Endometrium (tissue), 2 donors: ENCODE data around the gene MYO10.
"Not testable (repeated sequence)": the region's sequence is repeated elsewhere in the genome, so short reads cannot be mapped to it uniquely, and the experiment has no call there.

ENCODE experiments used
- FAIRE-seq: peaks from 2 replicates; lab custom pipeline; 2012; peaks lifted over from hg19 to GRCh38; lab: Jason Lieb, UNC
- donor health status: control.
- donor health status: control.

Gene MYO10

GRCh38 chr5:16862777-16863176 is 73.3 kb downstream of the MYO10 start:
- FAIRE-seq = no peak

GRCh38 chr5:16859346-16859745 is 76.7 kb downstream of the MYO10 start:
- FAIRE-seq = no peak

GRCh38 chr5:16858151-16858550 is 77.9 kb downstream of the MYO10 start:
- no peak for FAIRE-seq

DNA sequence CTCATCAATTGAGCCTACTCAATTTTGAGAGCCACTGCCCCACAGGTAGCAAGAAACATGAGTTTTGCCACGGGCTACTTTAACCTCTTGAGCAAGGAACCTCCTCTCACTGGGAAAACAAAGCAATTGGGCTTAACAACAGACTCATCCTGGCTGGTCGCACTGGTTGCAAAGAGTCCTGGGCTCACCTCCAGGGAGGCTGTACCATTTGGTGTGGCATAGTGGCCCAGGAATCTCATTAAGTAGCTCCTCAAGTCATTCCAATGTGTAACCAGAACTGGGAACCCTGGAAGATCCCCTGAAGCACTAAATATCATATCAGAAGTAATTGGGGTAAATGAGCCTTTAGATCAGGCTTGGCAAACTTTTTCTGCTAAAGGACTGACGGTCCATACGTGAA is 78.5 kb downstream of the MYO10 start:
- no peak for FAIRE-seq

DNA sequence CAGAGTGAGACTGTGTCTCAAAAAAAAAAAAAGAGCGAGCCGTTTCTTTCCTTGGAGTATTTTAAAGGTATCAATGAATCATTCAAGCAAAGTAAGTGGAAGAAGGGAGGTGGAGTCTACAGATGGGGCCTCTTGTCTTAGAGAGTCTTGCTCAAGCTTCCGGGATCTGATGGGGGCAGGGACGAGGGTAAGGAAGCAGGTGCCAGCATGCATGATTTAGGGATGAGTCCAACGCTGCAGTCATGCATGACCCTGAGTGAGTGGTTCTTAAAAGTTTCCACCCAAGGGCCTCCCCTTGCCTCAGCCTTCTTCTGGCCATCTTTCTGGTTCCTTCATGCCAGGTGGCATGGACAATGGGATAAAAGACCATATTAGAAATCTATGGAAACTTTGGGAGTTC is 79.6 kb downstream of the MYO10 start:
- no peak for FAIRE-seq

DNA sequence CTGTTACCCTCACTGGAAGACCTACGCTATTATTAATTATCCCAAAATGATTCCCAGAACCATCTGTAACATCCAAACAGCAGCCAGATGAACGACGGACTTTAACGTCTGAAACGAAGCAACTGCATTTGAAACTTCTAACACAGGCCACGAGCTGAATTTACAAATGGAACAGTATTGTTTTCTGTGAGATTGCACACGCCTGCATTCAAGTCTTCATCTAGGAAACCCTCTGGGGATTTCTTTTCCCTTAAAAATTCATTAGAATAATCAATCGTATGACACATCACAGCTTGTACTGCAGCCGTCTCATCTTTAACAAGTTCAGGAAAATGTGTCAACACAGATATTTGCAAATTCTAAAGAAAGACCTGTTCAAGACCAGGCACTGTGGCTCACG is 80.2 kb downstream of the MYO10 start:
- FAIRE-seq = no peak

DNA sequence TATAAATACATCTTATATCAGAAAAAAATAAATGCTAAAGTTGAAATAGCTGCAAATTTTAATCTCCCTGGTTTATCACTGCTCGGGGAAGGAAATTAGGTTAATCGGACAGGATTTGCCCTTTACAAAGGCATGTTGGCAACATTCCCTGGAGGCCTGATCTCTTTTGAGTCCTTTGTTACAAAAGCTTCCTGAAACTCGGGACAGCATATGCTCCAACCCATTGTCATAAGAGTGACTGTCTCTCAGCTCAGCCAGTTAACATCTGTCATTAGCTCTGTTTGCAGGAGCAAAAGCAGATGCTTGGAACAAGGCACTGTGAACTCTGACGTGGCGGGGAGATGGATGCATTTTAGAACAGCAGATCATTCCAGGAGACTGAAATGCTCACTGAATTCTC is 80.6 kb downstream of the MYO10 start:
- no peak for FAIRE-seq

GRCh38 chr5:16854351-16854750 is 81.7 kb downstream of the MYO10 start:
- FAIRE-seq = no peak

GRCh38 chr5:16853518-16853917 is 82.6 kb downstream of the MYO10 start:
- no peak for FAIRE-seq

DNA sequence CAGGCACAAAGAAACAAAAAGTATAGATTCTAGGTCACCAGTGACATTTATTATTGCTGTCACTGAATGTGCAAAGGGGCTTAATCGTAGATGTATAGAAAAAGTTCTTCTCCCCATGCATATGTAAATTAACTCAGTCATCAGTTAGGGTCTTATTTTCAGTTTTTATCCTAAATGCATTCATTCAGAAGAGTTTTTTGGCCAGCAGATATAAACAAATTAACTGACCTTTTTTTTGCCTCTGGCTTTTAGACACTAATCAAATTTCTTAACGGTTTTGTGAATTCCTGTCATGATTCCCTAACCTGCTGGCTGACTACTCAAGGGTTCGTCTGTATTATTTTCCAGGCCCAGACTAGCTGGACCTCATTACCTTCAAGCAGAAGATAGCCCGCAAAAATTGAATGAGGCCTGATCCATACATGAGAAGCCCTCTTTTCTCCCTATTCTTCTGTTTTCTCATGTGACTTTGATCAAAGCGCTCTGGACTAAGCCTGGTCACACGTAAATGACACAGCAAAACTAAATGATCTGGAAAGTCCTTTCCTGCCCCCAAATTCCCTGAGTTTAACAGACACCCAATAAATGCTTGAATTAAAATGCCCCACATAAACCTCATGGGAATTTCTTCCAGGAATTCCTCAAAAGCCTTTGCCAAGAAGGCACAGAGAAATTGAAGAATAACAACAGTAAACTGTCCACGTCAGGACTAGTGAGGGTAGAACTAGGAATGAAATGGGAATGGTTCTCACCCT is 83.7 kb downstream of the MYO10 start:
- FAIRE-seq = no peak

- no peak for FAIRE-seq
These were observed 86.3 kb downstream of the MYO10 start for GRCh38 chr5:16849775-16850174.

GRCh38 chr5:16849181-16849580 is 86.9 kb downstream of the MYO10 start:
- FAIRE-seq = no peak

DNA sequence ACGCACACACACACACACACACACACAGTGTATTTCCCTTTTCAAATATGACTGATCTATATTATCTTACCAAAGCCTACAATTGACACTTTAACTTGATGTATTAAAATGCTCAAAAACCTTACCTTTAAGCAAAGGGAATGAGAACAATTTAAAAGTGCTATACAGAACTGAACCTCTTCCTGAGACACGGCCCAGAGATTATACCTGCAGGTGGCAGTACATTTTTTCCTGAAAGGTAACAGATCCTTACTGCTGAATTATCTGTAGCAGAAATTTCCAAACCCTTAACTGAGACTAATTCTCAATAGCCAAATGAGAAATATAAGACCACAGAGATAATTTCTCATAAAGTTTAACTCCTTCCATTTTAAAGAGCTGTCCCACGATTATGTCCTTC is 91.1 kb downstream of the MYO10 start:
- no peak for FAIRE-seq

GRCh38 chr5:16842896-16843295 is 93.2 kb downstream of the MYO10 start:
- no peak for FAIRE-seq

DNA sequence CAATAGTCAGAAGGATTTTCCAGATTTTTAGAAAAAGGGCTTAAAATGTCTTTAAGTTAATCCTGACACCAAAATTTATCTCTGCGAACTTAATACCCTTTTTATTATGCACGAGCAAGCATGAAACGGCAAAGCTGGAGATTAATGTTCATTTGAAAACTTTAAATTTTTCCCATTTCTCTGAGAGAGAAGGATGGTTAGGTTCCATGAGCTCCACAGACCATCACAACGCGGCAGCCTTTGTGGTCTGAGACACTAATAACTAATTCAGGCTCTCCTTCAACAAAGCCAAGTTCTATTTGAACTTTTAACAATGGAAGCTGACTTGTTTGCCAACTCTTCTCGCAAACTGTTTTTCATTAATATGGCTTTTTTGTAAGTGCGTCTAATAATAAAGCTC is 94.7 kb downstream of the MYO10 start:
- no peak for FAIRE-seq

DNA sequence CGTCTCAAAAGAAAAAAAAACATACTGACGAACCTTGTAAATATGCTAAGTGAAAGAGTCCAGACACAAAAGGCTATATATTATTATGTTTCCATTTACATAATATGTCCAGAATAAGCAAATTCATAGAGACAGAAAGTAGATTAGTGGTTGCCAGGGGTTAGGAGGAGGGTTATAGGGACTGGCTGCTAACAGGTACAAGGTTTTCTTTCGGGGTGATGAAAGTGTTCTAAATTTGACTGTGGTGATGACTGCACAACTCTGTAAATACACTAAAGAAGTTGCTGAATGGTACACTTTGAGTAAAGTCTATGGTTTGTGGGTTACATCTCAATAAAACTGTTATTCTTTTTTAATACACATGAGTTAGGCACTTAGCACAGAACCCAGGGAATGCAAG is 98.8 kb downstream of the MYO10 start:
- FAIRE-seq = no peak

- no peak for FAIRE-seq
These were observed 102.1 kb downstream of the MYO10 start for GRCh38 chr5:16834029-16834428.

DNA sequence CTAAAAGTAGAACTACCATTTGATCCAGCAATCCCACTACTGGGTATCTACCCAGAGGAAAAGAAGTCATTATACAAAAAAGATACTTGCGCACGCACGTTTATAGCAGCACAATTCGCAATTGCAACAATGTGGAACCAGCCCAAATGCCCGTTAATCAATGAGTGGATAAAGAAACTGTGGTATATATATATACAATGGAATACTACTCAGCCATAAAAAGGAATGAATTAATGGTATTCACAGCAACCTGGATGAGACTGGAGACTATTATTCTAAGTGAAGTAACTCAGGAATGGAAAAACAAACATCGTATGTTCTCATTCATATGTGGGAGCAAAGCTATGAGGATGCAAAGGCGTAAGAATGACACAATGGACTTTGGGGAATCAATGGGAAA is 104.8 kb downstream of the MYO10 start:
- not testable (repeated sequence) for FAIRE-seq

- FAIRE-seq = no peak
These were observed 108.3 kb downstream of the MYO10 start for GRCh38 chr5:16827755-16828154.

DNA sequence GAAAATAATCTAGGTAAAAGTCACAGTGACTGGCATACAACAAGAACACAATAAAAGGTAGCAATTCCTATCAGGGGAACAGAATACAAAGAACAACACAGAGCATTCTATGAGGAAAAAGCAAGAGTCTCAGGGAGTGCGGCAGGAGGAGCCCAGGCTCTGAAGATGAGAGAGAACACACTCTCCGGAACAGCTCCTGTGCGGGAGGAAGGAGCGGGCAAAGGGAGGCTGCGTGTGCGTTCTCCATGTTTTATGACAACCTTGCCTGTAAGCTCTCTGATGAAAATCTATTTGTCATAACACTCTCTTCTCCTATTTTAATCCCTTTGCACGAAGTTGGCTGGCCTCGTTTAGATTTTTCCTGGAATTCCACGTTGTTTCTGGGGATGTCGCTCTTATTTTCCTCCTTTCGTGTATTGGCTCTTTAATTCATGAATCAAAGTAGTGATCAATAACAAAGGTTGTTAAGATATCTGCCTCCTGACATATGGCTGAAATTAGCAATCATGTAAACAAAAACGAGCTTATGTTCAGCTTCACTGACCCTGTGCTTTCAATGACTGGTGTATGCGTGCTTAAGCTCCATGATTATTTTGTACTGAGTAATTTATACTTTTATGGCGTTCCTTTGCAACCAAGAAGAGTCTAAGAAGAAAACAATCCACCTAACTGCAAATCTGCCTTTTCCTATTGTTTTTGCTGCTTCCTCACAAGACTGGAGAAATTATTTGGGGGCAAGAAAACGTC is 109.5 kb downstream of the MYO10 start:
- no peak for FAIRE-seq

GRCh38 chr5:16819522-16820167 is 116.4 kb downstream of the MYO10 start:
- no peak for FAIRE-seq

DNA sequence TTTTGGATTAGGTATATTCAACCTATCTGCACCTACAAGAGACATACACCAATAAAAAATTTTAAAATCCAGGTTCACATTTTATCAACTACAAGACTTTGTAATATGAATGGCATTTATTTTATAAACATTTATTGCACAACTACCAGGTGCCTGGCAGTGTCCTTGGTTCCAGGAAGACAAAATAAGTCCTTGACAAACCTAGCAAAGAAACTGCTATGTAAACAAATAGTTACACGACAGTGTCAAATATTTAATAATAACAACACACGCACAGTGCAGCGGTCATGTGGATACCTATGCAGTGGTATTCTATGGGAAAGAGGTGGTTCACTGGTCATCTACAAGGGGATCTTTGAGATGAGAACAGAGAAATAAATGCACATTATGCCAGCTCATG is 120.7 kb downstream of the MYO10 start:
- FAIRE-seq = no peak

DNA sequence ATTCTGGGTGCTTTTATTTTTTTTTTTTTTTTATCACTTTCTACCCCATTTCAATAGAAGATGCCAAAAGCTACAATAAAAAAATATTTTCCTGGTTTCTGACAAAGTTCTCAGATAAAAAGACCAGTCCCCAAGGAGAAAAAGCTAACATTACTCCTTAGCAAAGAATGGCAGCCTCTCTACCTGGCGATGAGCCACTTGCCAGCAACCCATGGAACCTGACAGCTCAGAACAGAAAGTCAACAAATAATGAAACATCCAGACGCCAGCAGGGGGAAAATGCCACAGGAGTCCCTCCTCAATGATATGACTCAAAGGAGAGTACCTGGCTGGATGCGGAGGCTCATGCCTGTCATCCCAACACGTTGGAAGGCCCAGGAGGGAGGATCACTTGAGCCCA is 123.2 kb downstream of the MYO10 start:
- no peak for FAIRE-seq
